PC-9 (cell line): Measurements from ENCODE around the gene LRMDA.

ENCODE experiments used
- EZH2 ChIP-seq: fragments of 200-600 bp; sonication (generic); IDR thresholded peaks from 2 replicates; pipeline ENCODE4 v1.8.0; 2017; ENCODE audit warnings: antibody characterized with exemption, low read depth
- TF ChIP-seq, protein P1 (sequence below): fragments of 200-600 bp; sonication (generic); conservative IDR thresholded peaks from 2 replicates; pipeline ENCODE4 v1.6.1; 2017; ENCODE audit warnings: mixed run types, antibody characterized with exemption, mild to moderate bottlenecking, moderate library complexity

DNA sequence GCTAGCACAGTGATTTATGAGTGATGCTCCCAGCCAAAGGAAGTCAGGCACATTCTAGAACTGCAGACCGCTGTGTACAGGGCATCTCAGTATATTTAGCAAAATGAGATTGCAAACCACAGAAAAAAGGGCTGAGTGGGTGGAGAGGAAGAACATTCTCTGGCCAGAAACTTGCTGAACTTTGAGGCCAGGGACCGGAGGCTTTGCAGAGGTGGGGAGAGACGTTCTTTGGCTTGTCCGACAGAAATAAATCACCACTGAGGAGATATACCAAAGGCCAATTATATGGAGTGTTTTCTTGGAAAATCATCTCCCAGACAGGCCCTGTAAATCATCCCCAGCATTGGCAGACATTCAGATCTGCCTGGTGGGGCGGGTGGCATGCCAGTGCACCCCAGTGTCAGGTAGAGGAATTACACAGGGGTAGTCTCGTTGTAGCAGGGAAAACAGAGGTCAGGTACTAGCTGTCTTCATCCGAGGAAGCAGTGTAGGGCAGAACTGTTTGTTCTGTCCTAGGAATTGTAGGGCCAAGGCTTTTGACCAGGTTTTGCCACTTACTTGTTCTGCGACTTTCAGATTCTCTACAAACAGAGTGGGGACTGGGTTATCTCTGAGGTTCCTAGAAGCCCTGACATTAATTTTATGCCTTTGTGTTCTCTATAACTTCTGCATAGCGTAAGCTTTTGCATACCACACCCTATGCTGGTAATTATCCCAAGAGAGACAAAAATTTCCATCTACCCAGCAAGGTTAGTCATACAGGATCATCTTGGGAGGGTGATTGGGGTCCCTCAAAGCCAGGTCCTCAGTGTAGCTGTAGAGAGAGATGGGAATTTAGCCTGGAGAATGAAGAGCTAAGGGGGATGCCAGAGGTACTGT is 655.6 kb downstream of the LRMDA start:
- TF ChIP-seq, protein P1, sequence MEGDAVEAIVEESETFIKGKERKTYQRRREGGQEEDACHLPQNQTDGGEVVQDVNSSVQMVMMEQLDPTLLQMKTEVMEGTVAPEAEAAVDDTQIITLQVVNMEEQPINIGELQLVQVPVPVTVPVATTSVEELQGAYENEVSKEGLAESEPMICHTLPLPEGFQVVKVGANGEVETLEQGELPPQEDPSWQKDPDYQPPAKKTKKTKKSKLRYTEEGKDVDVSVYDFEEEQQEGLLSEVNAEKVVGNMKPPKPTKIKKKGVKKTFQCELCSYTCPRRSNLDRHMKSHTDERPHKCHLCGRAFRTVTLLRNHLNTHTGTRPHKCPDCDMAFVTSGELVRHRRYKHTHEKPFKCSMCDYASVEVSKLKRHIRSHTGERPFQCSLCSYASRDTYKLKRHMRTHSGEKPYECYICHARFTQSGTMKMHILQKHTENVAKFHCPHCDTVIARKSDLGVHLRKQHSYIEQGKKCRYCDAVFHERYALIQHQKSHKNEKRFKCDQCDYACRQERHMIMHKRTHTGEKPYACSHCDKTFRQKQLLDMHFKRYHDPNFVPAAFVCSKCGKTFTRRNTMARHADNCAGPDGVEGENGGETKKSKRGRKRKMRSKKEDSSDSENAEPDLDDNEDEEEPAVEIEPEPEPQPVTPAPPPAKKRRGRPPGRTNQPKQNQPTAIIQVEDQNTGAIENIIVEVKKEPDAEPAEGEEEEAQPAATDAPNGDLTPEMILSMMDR, result peak; percentile 69
- TF ChIP-seq EZH2, result no peak
